IPS DF 19.7 (cell line): ENCODE results near the gene GLRX5.

Source experiments
- DNase-seq: peaks from one replicate; pipeline ENCODE4 v3.0.0-alpha.2; 2013; ENCODE audit warnings: low read depth, low spot score

Gene GLRX5

DNA sequence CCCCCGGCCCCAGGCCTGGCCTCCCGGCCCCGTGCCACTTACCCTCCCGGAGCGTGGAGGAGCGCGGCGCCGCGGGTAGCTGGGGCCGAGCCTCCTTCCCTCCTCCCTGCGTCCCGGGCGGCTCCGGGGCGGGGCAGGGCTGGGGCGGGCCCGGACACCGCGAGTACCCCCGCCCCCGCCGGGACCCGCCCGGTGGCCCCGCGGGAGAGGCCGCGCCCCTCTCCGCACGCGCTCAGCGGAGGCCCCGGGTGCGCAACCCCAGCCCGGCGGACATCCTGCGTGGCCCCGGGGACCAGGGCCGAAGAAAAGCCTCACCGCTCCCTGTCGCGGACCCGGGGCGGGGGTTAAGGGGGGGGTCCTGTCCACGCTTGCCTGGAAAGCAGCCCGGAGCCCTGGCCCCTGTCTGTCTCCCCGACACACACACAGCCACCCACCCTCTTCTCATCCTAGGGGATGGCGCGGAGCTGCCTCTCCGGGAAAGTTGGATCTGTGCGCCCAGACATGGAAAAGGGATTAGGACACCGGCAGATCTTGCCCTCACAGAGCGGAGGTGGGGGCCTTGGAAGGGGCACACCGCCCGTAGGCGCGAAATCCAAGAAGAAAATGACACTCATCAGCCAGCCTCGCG, 18.2 kb upstream of the GLRX5 start, which contains the start of gene SYNE3:
SYNE3 (minus strand) TSS at position 97 of the 628 bp plus-strand sequence. CDS start 40,829 bp downstream, outside the sequence.
- DNase-seq = no peak

GRCh38 chr14:95518045-95518751, 16.7 kb upstream of the GLRX5 start:
- DNase-seq = no peak

GRCh38 chr14:95519699-95520098, 15.2 kb upstream of the GLRX5 start:
- no peak for DNase-seq

DNA sequence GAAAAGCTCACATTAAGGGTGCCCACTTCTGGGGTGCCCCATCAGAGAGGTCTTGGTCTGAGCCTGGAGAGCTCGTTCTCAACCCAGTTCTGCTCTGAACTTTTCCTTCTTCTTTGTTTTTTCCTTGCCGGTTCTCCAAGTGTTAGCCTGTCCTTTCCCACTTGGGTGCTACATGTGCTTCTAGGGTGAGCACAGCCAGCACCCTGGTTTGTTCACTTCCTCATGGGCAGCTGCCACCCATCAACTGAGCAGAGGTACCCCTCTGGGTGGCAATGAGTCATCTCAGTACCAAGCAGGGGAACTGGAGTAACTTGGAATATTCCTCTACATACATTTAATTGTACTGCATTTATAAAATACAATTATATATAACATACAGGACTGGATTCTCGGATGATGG, 14.5 kb upstream of the GLRX5 start:
- no peak for DNase-seq

- no peak for DNase-seq
Measured at GRCh38 chr14:95521001-95521400, 13.8 kb upstream of the GLRX5 start.

DNA sequence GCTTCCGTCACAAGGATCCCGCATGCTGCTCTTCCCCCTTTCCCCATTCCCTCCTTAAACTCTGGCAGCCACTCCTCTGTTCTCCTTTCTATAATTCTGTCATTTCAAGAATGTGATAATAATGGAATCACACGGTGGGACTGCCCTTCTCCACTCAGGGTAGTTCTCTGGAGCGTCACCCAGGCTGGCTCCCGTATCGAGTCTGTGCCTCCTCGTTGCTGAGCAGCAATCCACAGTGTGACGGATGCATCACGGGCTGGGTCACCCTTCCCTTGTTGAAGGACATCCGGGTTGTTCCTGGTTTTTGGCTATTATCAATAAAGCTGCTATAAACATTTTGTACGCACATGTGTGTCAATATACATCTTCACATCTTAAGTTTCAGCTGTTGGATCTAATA, 12.7 kb upstream of the GLRX5 start:
- no peak for DNase-seq

- no peak for DNase-seq
Measured at GRCh38 chr14:95522556-95522955, 12.3 kb upstream of the GLRX5 start.

DNA sequence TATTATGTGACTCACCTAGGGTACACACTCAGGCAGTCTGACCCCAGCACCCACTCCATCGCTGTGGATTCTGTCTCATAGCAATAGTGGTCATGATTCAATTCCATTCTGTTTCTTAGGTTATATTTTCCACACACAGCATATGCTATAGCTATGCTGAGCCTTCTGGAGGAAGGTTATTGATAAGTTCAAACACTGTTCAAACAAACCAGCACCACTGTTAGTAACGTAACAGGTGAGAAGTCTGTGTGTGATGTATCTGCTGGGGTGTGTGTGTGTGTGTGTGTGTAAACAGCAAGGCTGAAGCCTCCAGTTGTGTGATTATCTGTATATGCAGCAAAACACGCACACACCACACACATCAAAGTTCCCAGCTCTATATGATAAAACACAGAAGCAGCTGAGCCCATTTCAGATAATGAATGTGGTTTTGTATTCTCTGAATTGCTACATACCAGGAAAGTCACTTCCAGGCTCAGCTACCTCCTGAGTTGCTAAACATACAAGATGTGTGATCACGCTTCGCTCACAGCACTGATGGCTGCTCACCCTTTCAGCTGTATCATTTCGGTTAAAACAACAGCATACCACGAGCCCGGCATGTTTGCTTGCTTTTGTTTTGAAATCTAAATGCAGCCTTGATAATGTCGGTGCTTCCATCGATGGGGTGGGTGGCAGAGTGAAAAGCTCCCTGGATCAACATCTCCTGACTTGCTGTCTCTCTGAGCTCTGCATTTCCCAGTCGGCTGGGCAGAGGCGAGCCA, 11.6 kb upstream of the GLRX5 start:
- DNase-seq = no peak

GRCh38 chr14:95523815-95524448, 10.9 kb upstream of the GLRX5 start:
- no peak for DNase-seq

GRCh38 chr14:95524706-95525512, 9.9 kb upstream of the GLRX5 start:
- DNase-seq = no peak

GRCh38 chr14:95525999-95526398, 8.9 kb upstream of the GLRX5 start:
- no peak for DNase-seq

DNA sequence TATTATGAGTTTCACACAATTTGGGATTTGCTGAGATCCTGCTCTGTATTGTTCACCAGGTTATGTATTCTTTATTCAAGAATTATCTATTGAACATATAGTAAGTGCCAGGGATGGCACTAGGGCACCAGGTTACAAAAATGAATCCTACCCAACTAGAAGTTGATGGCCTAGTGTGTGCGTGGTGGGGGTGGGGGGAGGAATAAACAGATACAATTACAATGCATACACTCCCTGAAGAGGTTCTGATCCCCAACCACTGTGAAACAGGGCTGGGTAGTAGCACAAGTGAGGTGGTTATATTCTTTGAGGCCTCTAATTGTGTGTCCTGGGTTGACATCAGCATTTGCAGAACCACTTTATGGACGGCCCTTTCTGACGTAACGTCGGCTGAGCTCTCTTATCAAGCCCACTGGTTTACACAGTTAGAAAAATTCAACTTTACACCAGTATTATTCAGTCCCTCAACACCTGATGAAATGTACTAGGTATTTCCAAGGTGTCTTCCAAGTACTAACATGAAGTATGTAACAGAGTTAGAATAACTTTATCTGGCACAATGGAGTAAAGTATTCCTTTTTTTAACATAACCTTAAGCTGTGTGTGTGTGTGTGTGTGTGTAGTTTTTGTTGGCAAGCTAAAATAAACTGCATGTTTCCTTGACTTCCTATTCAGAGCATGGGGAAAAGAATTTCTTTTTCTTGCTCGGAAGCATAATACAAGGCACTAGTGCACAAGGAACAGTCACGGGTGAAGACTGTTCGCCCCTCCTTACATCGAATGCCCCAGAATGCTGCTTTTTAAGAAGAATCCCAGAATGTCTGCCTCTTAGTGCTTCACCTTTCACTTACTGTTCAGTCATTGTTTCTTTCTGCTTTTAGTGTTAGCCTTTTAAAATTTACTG, 8.1 kb upstream of the GLRX5 start:
- no peak for DNase-seq

GRCh38 chr14:95527387-95528002, 7.4 kb upstream of the GLRX5 start:
- DNase-seq = no peak

DNA sequence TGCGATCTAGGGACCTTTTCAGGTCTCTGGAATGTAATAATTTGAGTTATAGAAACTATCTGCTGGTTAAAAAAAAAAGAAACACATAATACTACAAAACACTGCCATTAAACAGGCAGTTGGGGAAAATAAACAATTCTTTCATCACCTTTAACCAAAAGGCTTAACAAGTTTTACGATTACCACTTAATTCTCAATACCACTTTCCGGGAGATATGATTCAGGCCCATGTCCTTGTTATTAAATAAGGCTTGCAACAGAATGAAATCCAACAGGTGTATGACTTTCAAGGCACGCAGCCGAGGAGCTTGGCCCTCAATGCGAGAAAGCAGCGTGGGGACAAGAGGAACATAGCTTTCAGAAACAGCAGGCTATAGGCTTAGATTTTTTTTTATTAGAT, 5.6 kb upstream of the GLRX5 start:
- DNase-seq = no peak

- DNase-seq = no peak
Measured at GRCh38 chr14:95530473-95531276, 4.2 kb upstream of the GLRX5 start.

DNA sequence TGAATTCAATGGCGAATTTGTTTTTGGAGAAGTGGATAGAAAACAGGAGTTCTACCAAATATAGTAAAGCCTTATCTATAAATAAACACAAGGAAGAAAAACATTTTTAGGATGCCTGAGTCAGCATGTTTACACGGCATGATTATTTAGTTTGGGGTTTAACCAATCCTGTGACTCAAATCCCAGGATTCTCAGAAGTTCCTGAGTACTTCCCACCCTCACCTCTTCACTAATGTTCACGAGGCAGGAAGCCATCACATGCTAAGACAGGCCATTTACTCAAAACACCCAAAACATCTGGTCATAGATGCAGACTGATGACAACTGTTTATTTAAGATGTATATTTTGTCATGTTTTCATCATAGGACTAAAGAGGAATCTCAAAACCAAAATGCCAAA, 3.4 kb upstream of the GLRX5 start:
- no peak for DNase-seq

DNA sequence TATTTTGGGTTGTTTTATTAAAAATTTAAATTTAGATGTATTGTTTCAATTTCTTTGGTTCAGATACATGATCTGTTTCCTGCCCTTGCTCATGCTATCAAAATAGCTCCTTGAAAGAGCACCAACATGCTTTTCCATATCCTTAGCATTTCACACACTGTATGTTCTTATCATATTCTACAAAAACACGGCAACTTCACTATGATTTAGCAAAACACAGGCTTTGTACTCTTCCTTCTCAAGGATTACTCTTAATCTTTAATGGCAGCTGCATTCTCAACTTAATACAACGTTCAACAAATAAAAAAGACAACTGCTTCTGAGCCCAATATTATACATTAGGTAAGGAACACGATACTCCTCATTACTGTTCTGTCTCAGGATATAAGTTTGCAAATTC, 2.9 kb upstream of the GLRX5 start:
- no peak for DNase-seq

DNA sequence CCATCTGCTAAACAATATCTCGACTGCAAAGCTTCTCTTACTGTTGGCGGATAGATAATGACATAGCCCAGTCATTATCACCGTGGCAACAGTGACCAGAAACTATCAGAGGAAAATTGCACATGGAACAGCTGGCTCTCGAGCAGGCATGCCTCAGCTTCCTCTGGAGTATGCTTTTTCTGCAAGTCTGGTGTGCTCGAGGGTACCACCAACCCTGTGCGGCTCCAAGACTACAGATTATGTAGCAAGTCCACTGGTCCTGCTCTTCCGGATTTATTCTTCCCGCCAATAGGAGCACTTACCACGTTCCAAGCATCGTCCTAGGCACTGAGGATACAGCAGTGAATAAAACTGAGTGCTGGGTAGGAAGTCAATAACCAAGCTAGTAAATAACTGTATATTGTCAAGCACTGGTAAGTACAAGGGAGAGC, 1.4 kb upstream of the GLRX5 start:
- DNase-seq = no peak

DNA sequence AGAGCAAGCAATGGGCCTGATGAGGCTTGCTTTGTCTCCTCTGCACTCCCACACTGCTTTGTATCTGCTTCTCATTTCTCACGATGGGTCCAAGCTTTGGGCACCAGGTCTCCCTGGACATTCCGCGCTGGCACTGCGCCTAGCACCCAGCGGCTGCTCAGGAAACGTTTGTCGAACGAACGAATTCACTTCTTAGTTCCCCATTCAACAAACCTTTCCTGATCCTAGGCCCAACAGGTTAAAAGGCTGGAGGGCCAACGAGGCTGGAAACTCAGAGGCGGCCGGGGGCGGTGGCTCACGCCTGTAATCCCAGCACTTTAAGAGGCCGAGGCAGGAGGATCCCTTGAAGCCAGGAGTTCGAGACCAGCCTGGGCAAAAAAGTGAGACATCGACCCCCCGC, 1.0 kb upstream of the GLRX5 start:
- DNase-seq = no peak
